HG02840 (cell line): Measurements from ENCODE around the gene ILDR2.

Source experiments
- ATAC-seq: cut with Tn5 transposase; IDR thresholded peaks from one replicate; pipeline ENCODE4 v1.9.1; 2021; ENCODE audit warnings: mild to moderate bottlenecking, moderate library complexity, moderate number of reproducible peaks; ENCODE audit not compliant: unreplicated experiment, low FRiP score

Gene ILDR2

GRCh38 chr1:166972826-166973225, 2.5 kb downstream of the ILDR2 start:
- no peak for ATAC-seq

- no peak for ATAC-seq
Measured at GRCh38 chr1:166972193-166972592, 3.1 kb downstream of the ILDR2 start.

GRCh38 chr1:166971252-166971651, 4.1 kb downstream of the ILDR2 start:
- no peak for ATAC-seq

GRCh38 chr1:166969074-166969677, 6.2 kb downstream of the ILDR2 start:
- ATAC-seq: peak; percentile 61

- ATAC-seq: no peak
Measured at GRCh38 chr1:166960858-166961474, 14.4 kb downstream of the ILDR2 start.

- no peak for ATAC-seq
Measured at GRCh38 chr1:166956872-166957271, 18.5 kb downstream of the ILDR2 start.

GRCh38 chr1:166956057-166956850, 19.1 kb downstream of the ILDR2 start:
- ATAC-seq: no peak

GRCh38 chr1:166953491-166953890, 21.8 kb downstream of the ILDR2 start:
- no peak for ATAC-seq

GRCh38 chr1:166952002-166952746, 23.2 kb downstream of the ILDR2 start:
- no peak for ATAC-seq

- ATAC-seq: no peak
Measured at GRCh38 chr1:166951050-166951449, 24.3 kb downstream of the ILDR2 start.

- no peak for ATAC-seq
Measured at GRCh38 chr1:166950156-166950555, 25.2 kb downstream of the ILDR2 start.

GRCh38 chr1:166948856-166949350, 26.4 kb downstream of the ILDR2 start:
- no peak for ATAC-seq

- no peak for ATAC-seq
Measured at GRCh38 chr1:166947398-166948043, 27.8 kb downstream of the ILDR2 start.

- no peak for ATAC-seq
Measured at GRCh38 chr1:166944186-166944967, 31.0 kb downstream of the ILDR2 start.

- no peak for ATAC-seq
Measured at GRCh38 chr1:166939741-166940375, 35.5 kb downstream of the ILDR2 start.

- ATAC-seq: no peak
Measured at GRCh38 chr1:166937962-166938361, 37.4 kb downstream of the ILDR2 start.

GRCh38 chr1:166937329-166937728, 38.0 kb downstream of the ILDR2 start:
- ATAC-seq: no peak

GRCh38 chr1:166933633-166934032, 41.7 kb downstream of the ILDR2 start:
- no peak for ATAC-seq

GRCh38 chr1:166933140-166933539, 42.2 kb downstream of the ILDR2 start:
- ATAC-seq: no peak
